WTC11 (cell line): ENCODE measurements around the gene ADCY5. TPM values are rescaled to one million over a fixed set of nuclear protein-coding genes. Genes with fewer than 3 reads are reported as not detected.

ENCODE experiments used
- ATAC-seq: fragments of 200-7000 bp; cut with Tn5 transposase; 2 replicates; pipeline ENCODE4 v1.10.0; 2021; ENCODE audit warnings: mild to moderate bottlenecking, moderate library complexity
- CTCF ChIA-PET: fragments of 300-600 bp; sonication (Branson Sonifier 250); formaldehyde crosslinking; loops from one replicate; lab custom pipeline; 2021; ENCODE audit warnings: antibody characterized with exemption; lab: Charles Lee
- POLR2A ChIA-PET: fragments of 350-600 bp; sonication (Branson Sonifier 250); formaldehyde crosslinking; loops from one replicate; lab custom pipeline; 2021; ENCODE audit warnings: antibody characterized with exemption; lab: Charles Lee
- DNase-seq: peaks from one replicate; pipeline ENCODE4 v3.0.0; 2021; ENCODE audit warnings: low spot score
- H3K27ac Mint-ChIP-seq: 2 replicates; pipeline ENCODE4 v1.8.0; 2021; ENCODE audit warnings: mixed read lengths
- H3K27me3 Mint-ChIP-seq: 2 replicates; pipeline ENCODE4 v1.8.0; 2021; ENCODE audit warnings: low read depth, mild to moderate bottlenecking, moderate library complexity, mixed read lengths
- H3K36me3 Mint-ChIP-seq: 2 replicates; pipeline ENCODE4 v1.8.0; 2021; ENCODE audit warnings: mixed read lengths
- H3K4me1 Mint-ChIP-seq: 2 replicates; pipeline ENCODE4 v1.8.0; 2022; ENCODE audit warnings: mixed read lengths
- H3K4me3 Mint-ChIP-seq: 2 replicates; pipeline ENCODE4 v1.8.0; 2021; ENCODE audit warnings: mild to moderate bottlenecking, moderate library complexity, mixed read lengths
- H3K9me3 Mint-ChIP-seq: 2 replicates; pipeline ENCODE4 v1.8.0; 2021; ENCODE audit warnings: mixed read lengths
- AFF4 ChIP-seq: sonication (generic); formaldehyde crosslinking; IDR thresholded peaks from 2 replicates; pipeline ENCODE4 v1.8.1; 2023; ENCODE audit warnings: mild to moderate bottlenecking, missing genetic modification reagents, borderline replicate concordance
- ARID4B ChIP-seq: sonication (generic); formaldehyde crosslinking; IDR thresholded peaks from 2 replicates; pipeline ENCODE4 v1.8.0; 2023; ENCODE audit warnings: missing genetic modification reagents, mild to moderate bottlenecking, borderline replicate concordance
- ATF1 ChIP-seq: sonication (generic); formaldehyde crosslinking; IDR thresholded peaks from 2 replicates; pipeline ENCODE4 v1.8.1; 2023; ENCODE audit warnings: mild to moderate bottlenecking, moderate library complexity, missing genetic modification reagents
- CREM ChIP-seq: sonication (generic); formaldehyde crosslinking; IDR thresholded peaks from 2 replicates; pipeline ENCODE4 v1.8.1; 2022; ENCODE audit warnings: mild to moderate bottlenecking, missing genetic modification reagents, moderate library complexity
- ELF4 ChIP-seq: sonication (generic); formaldehyde crosslinking; IDR thresholded peaks from 2 replicates; pipeline ENCODE4 v1.8.1; 2022; ENCODE audit warnings: low read depth, mild to moderate bottlenecking, moderate library complexity, missing genetic modification reagents
- FOXJ3 ChIP-seq: sonication (generic); formaldehyde crosslinking; IDR thresholded peaks from 2 replicates; pipeline ENCODE4 v1.9.0; 2021; ENCODE audit warnings: missing genetic modification reagents, mild to moderate bottlenecking, borderline replicate concordance
- FOXK1 ChIP-seq: sonication (generic); formaldehyde crosslinking; IDR thresholded peaks from 2 replicates; pipeline ENCODE4 v1.8.0; 2022; ENCODE audit warnings: mild to moderate bottlenecking, moderate library complexity, missing genetic modification reagents
- KAT7 ChIP-seq: sonication (generic); formaldehyde crosslinking; IDR thresholded peaks from 2 replicates; pipeline ENCODE4 v1.8.1; 2023; ENCODE audit warnings: missing genetic modification reagents, mild to moderate bottlenecking, borderline replicate concordance
- MYBL2 ChIP-seq: sonication (generic); formaldehyde crosslinking; IDR thresholded peaks from 2 replicates; pipeline ENCODE4 v1.8.1; 2023; ENCODE audit warnings: mild to moderate bottlenecking, moderate library complexity, missing genetic modification reagents
- NFATC4 ChIP-seq: fragments of 250-450 bp; sonication (Bioruptor Pico); IDR thresholded peaks from 2 replicates; pipeline ENCODE4 v1.9.0; 2021; ENCODE audit warnings: mild to moderate bottlenecking
- NR1H2 ChIP-seq: sonication (generic); formaldehyde crosslinking; IDR thresholded peaks from 2 replicates; pipeline ENCODE4 v1.9.0; 2021; ENCODE audit warnings: mild to moderate bottlenecking, moderate library complexity, missing genetic modification reagents
- NR3C1 ChIP-seq: sonication (generic); formaldehyde crosslinking; conservative IDR thresholded peaks from 2 replicates; pipeline ENCODE4 v1.8.1; 2023; ENCODE audit warnings: low read depth, mild to moderate bottlenecking, missing genetic modification reagents
- SMAD3 ChIP-seq: sonication (generic); formaldehyde crosslinking; IDR thresholded peaks from 2 replicates; pipeline ENCODE4 v1.8.0; 2022; ENCODE audit warnings: missing genetic modification reagents, mild to moderate bottlenecking, borderline replicate concordance
- TCF7 ChIP-seq: sonication (generic); formaldehyde crosslinking; IDR thresholded peaks from 2 replicates; pipeline ENCODE4 v1.8.0; 2022; ENCODE audit warnings: mild to moderate bottlenecking, low read depth, missing genetic modification reagents, moderate library complexity
- TP53 ChIP-seq: sonication (generic); formaldehyde crosslinking; IDR thresholded peaks from 2 replicates; pipeline ENCODE4 v1.8.1; 2023; ENCODE audit warnings: mild to moderate bottlenecking, missing genetic modification reagents
- ZNF121 ChIP-seq: sonication (generic); formaldehyde crosslinking; IDR thresholded peaks from 2 replicates; pipeline ENCODE4 v1.8.0; 2023; ENCODE audit warnings: missing genetic modification reagents
- ZNF138 ChIP-seq: sonication (generic); formaldehyde crosslinking; conservative IDR thresholded peaks from 2 replicates; pipeline ENCODE4 v1.8.1; 2022; ENCODE audit warnings: mild to moderate bottlenecking, moderate library complexity, missing genetic modification reagents
- ZNF281 ChIP-seq: sonication (generic); formaldehyde crosslinking; IDR thresholded peaks from 2 replicates; pipeline ENCODE4 v1.8.0; 2023; ENCODE audit warnings: mild to moderate bottlenecking, missing genetic modification reagents
- ZNF671 ChIP-seq: fragments of 250-450 bp; sonication (Bioruptor Pico); IDR thresholded peaks from 2 replicates; pipeline ENCODE4 v1.8.0; 2021; ENCODE audit warnings: mild to moderate bottlenecking
- total RNA-seq: library from RNA; stranded (reverse); gene quantifications from 3 replicates; pipeline ENCODE4 v1.2.3, GENCODE V29; 2021
- TF ChIP-seq, protein P1 (sequence below): sonication (generic); formaldehyde crosslinking; IDR thresholded peaks from 2 replicates; pipeline ENCODE4 v1.8.1; 2022; ENCODE audit warnings: mild to moderate bottlenecking, moderate library complexity, missing genetic modification reagents
- TF ChIP-seq, protein P2 (sequence below): sonication (generic); formaldehyde crosslinking; IDR thresholded peaks from 2 replicates; pipeline ENCODE4 v1.8.0; 2022; ENCODE audit warnings: mild to moderate bottlenecking, missing genetic modification reagents

The ADCY5 gene
- total RNA-seq, 1 experiment from 2014 or later: 23.5 TPM

- Mint-ChIP-seq H3K4me1 (no peaks in the 10 kb centered on the region), H3K36me3 (peaks cover 52% of the 10 kb centered on the region), H3K27ac (no peak overlapping the region), H3K27me3 (no peaks in the 10 kb centered on the region), H3K9me3 (0 out of 2 replicates have a peak, but pooled peaks cover 4% of the 10 kb centered on the region), H3K4me3 (no peak overlapping the region)
- TF ChIP-seq NR1H2 (CRISPR knock-in tag) (no peak), ZNF281 (CRISPR knock-in tag) (no peak), MYBL2 (CRISPR knock-in tag) (no peak), NFATC4 (CRISPR knock-in tag) (no peak), KAT7 (CRISPR knock-in tag) (no peak), AFF4 (no peak), SMAD3 (CRISPR knock-in tag) (no peak), ZNF138 (no peak), ELF4 (CRISPR knock-in tag) (no peak), ATF1 (CRISPR knock-in tag) (no peak), CREM (CRISPR knock-in tag) (no peak), FOXJ3 (CRISPR knock-in tag) (no peak), ZNF671 (CRISPR knock-in tag) (no peak), ZNF121 (CRISPR knock-in tag) (no peak)
- POLR2A ChIA-PET: no interaction called here
- CTCF ChIA-PET: interaction anchor here (0.5 to 2.5 kb wide), 4 partner anchors 10 to 318 kb away, joined by 3 to 14 read pairs (median 4); no protein-coding TSS in a partner anchor
- DNase-seq: peak; percentile 9
- ATAC-seq: no peak
Observed at GRCh38 chr3:123295901-123296250, 153.0 kb downstream of the ADCY5 start.

DNA sequence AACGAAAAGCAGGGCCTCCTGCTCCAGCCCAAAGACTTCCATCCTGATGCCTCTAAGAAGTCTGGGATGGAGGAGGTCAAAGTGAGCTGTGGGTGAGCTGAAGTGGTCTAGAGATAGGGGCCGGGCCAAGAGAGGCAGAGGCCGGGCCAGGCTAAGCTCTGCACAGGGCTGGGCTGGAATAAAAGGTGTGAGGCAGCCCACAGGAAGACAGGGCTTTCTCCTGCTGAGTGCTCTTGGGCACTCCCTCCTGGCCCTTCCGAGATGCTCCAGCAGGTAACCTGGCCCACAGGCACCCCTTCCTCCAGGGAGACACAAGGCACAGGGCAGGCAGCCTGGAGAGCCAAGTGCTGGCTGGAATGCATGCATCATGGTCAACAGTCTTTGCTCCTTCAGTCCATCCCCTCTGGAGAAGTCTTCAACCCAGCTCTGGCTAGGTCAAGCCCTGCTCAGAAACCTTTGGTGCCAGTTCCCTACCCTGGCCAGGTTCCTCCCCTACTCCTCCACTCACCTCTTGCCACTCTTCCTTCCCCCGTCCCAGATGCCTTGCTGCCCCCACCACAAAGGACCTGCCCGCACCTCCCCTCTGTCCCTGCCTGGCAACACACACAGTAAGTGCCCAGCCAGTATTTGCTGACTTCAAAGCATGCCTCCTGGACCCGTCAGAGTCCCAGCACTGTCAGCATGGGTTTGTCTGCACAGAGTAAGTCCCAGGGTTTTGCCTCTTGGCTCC lies 153.6 kb downstream of the ADCY5 start:
- H3K4me1 Mint-ChIP-seq: no peaks in the 10 kb centered on the region
- ChIA-PET POLR2A (no interaction called here), CTCF (interaction anchor here (1.1 to 1.7 kb wide), 2 partner anchors 12 to 16 kb away, joined by 3 to 4 read pairs; no protein-coding TSS in a partner anchor)
- TF ChIP-seq ATF1 (CRISPR knock-in tag): no peak
- TF ChIP-seq FOXK1 (CRISPR knock-in tag): no peak
- no peak for TF ChIP-seq TP53 (CRISPR knock-in tag)
- TF ChIP-seq ARID4B (CRISPR knock-in tag): no peak
- TF ChIP-seq, protein P1, sequence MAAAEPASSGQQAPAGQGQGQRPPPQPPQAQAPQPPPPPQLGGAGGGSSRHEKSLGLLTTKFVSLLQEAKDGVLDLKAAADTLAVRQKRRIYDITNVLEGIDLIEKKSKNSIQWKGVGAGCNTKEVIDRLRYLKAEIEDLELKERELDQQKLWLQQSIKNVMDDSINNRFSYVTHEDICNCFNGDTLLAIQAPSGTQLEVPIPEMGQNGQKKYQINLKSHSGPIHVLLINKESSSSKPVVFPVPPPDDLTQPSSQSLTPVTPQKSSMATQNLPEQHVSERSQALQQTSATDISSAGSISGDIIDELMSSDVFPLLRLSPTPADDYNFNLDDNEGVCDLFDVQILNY (CRISPR knock-in tag): no peak
- TF ChIP-seq, protein P2, sequence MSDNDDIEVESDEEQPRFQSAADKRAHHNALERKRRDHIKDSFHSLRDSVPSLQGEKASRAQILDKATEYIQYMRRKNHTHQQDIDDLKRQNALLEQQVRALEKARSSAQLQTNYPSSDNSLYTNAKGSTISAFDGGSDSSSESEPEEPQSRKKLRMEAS (CRISPR knock-in tag): no peak
- no peak for TF ChIP-seq NR3C1
- no peak for TF ChIP-seq NFATC4 (CRISPR knock-in tag)
- no peak for TF ChIP-seq TCF7 (CRISPR knock-in tag)
- no peak overlapping the region for H3K4me3 Mint-ChIP-seq
- no peaks in the 10 kb centered on the region for H3K27me3 Mint-ChIP-seq
- peak; percentile 46 for ATAC-seq
- H3K36me3 Mint-ChIP-seq: peaks cover 57% of the 10 kb centered on the region
- H3K9me3 Mint-ChIP-seq: 0 out of 2 replicates have a peak, but pooled peaks cover 4% of the 10 kb centered on the region
- peak; percentile 10 for DNase-seq
- H3K27ac Mint-ChIP-seq: no peak overlapping the region
